Fibroblast of skin of left quadriceps (primary cell): ENCODE measurements around the gene INPP5E.

Experiments used
- DNase-seq, 2 experiments: peaks; one replicate each; pipeline ENCODE4 v3.0.0-alpha.2; 2013; ENCODE audit warnings: low read depth in 2 of 2

The INPP5E gene

GRCh38 chr9:136439481-136440408 is at the start of gene INPP5E:
TSS of gene INPP5E (minus strand) at chr9:136439845. CDS start at chr9:136439419, 426 bp downstream.
- peak; percentile 24 to 33 for DNase-seq

GRCh38 chr9:136488247-136489214 is 48.9 kb upstream of the INPP5E start:
- no peak for DNase-seq

GRCh38 chr9:136487672-136488071 is 48.0 kb upstream of the INPP5E start:
- DNase-seq: no peak

- DNase-seq: no peak
Observed at GRCh38 chr9:136486823-136487620, 47.4 kb upstream of the INPP5E start.

- DNase-seq: no peak
Observed at GRCh38 chr9:136486131-136486530, 46.5 kb upstream of the INPP5E start.

- DNase-seq: peak; percentile 41 to 45
Observed at GRCh38 chr9:136485049-136486045, 45.7 kb upstream of the INPP5E start.

GRCh38 chr9:136484153-136485048 is 44.8 kb upstream of the INPP5E start:
- DNase-seq: no peak

GRCh38 chr9:136483589-136484152 is 44.0 kb upstream of the INPP5E start:
- peak; percentile 68 to 74 for DNase-seq

GRCh38 chr9:136482793-136483588 is 43.3 kb upstream of the INPP5E start, which contains the start of gene SEC16A:
TSS of gene SEC16A (minus strand) at chr9:136483040. CDS start at chr9:136477615, 5,425 bp downstream.
- peak; percentile 95 to 96 for DNase-seq

GRCh38 chr9:136482046-136482792 is 42.6 kb upstream of the INPP5E start:
- no peak for DNase-seq

GRCh38 chr9:136481558-136481957 is 41.9 kb upstream of the INPP5E start:
- DNase-seq: no peak

- DNase-seq: no peak
Observed at GRCh38 chr9:136476369-136477150, 36.9 kb upstream of the INPP5E start.

- DNase-seq: no peak
Observed at GRCh38 chr9:136474974-136475865, 35.6 kb upstream of the INPP5E start.

- DNase-seq: no peak
Observed at GRCh38 chr9:136474021-136474640, 34.5 kb upstream of the INPP5E start.

- no peak for DNase-seq
Observed at GRCh38 chr9:136473354-136473721, 33.7 kb upstream of the INPP5E start.
